ENCODE results near the gene FAT2. TPM values are rescaled to one million over a fixed set of nuclear protein-coding genes. Genes with fewer than 3 reads are reported as not detected.

The FAT2 gene
- total RNA-seq, 6 experiments from 2014 or later = not detected

GRCh38 chr5:151598549-151598948, 7.4 kb upstream of the FAT2 start:
- intact Hi-C loops (cut with DNase I) = no loop called here
- H3K36me3 ChIP-seq = no peaks in the 10 kb centered on the region
- no peak overlapping the region for H3K27ac ChIP-seq
- DNase-seq (no peak), ATAC-seq (no peak)
- no peaks in the 10 kb centered on the region for H3K4me1 ChIP-seq
- WGBS (ENCODE audit: insufficient coverage, low coverage, low lambda C conversion rate, missing lambda C conversion rate) = 60% methylated on average over 1 of the region's 1 CpG
- TF ChIP-seq CTCF (IDR thresholded peaks at IDR 0.05) (no peak), POLR2A (IDR thresholded peaks at IDR 0.05) (no peak)
- no peak overlapping the region for H3K4me3 ChIP-seq
- no peaks in the 10 kb centered on the region for H3K27me3 ChIP-seq
- no peaks in the 10 kb centered on the region for H3K9me3 ChIP-seq

GRCh38 chr5:151597749-151598148, 6.6 kb upstream of the FAT2 start:
- peak in 3 of 4 donors; percentile 17 to 45 (median 29) for ATAC-seq
- no peaks in the 10 kb centered on the region for H3K36me3 ChIP-seq
- intact Hi-C loops (cut with DNase I) = no loop called here
- no peaks in the 10 kb centered on the region for H3K9me3 ChIP-seq
- TF ChIP-seq POLR2A (IDR thresholded peaks at IDR 0.05) (no peak), CTCF (IDR thresholded peaks at IDR 0.05) (no peak)
- DNase-seq = no peak
- no peaks in the 10 kb centered on the region for H3K27me3 ChIP-seq
- no peak overlapping the region for H3K4me3 ChIP-seq
- 45% methylated on average over 2 of the region's 3 CpGs for WGBS (ENCODE audit: insufficient coverage, low coverage, low lambda C conversion rate, missing lambda C conversion rate)
- no peak overlapping the region for H3K27ac ChIP-seq
- H3K4me1 ChIP-seq = no peaks in the 10 kb centered on the region

- intact Hi-C loops (cut with DNase I) = no loop called here
- H3K9me3 ChIP-seq = no peaks in the 10 kb centered on the region
- H3K36me3 ChIP-seq = no peaks in the 10 kb centered on the region
- ATAC-seq (no peak), DNase-seq (no peak)
- WGBS (ENCODE audit: insufficient coverage, low coverage, low lambda C conversion rate, missing lambda C conversion rate) = no CpG with 5 or more reads among the region's 2 CpGs
- no peak overlapping the region for H3K4me3 ChIP-seq
- H3K27ac ChIP-seq = no peak overlapping the region
- H3K27me3 ChIP-seq = no peaks in the 10 kb centered on the region
- TF ChIP-seq POLR2A (IDR thresholded peaks at IDR 0.05) (no peak), CTCF (IDR thresholded peaks at IDR 0.05) (no peak)
- no peaks in the 10 kb centered on the region for H3K4me1 ChIP-seq
Observed at GRCh38 chr5:151596828-151597539, 5.9 kb upstream of the FAT2 start.

- H3K36me3 ChIP-seq = no peaks in the 10 kb centered on the region
- intact Hi-C loops (cut with DNase I) = no loop called here
- H3K4me3 ChIP-seq = no peak overlapping the region
- H3K4me1 ChIP-seq = no peaks in the 10 kb centered on the region
- 74% methylated on average over 4 of the region's 11 CpGs for WGBS (ENCODE audit: insufficient coverage, low coverage, low lambda C conversion rate, missing lambda C conversion rate)
- no peak overlapping the region for H3K27ac ChIP-seq
- H3K9me3 ChIP-seq = no peaks in the 10 kb centered on the region
- DNase-seq (no peak), ATAC-seq (no peak)
- TF ChIP-seq CTCF (IDR thresholded peaks at IDR 0.05) (no peak), POLR2A (IDR thresholded peaks at IDR 0.05) (no peak)
- H3K27me3 ChIP-seq = no peaks in the 10 kb centered on the region
Observed at GRCh38 chr5:151595411-151595826, 4.3 kb upstream of the FAT2 start.

All from right lobe of liver (tissue), 6 donors.